ENCODE results near the gene TEAD1.

Gene TEAD1

DNA sequence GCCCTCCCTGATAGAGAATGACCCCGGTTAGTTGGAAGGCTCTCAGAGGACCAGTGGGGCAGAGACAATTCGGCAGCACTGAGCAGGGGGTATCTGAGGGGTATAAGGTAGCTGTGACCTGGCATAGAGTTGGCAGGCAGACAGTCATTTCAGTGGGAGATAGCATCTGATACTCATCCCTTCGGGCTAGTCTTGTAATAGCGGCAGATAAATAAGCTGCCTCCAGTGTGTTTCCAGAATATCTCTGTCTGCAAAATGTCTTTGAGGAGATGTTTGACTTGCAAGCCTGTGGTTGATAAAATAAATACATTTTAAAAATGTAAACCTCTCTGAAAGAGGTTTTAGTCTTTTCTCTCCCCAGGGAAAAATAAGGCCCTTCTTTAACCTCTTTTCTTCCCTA is 54.2 kb downstream of the TEAD1 start:
- Histone ChIP-seq H3K9me3 (ENCODE audit: low read length) (no peaks in the 10 kb centered on the region), H3K4me1 (ENCODE audit: insufficient read depth, low read length) (peaks cover 60% of the 10 kb centered on the region), H3K27me3 (ENCODE audit: control insufficient read depth in 1 of 2, insufficient read depth in 2 of 2, low read length in 2 of 2) (no peaks in the 10 kb centered on the region), H3K36me3 (ENCODE audit: insufficient read depth, low read length) (no peaks in the 10 kb centered on the region), H3K9ac (ENCODE audit: low read length) (no peak overlapping the region), H3K27ac (ENCODE audit: low read depth, low read length) (peak overlapping the region; percentile 48), H3K4me3 (ENCODE audit: low read depth in 1 of 2, low read length in 2 of 2) (no peak overlapping the region)

DNA sequence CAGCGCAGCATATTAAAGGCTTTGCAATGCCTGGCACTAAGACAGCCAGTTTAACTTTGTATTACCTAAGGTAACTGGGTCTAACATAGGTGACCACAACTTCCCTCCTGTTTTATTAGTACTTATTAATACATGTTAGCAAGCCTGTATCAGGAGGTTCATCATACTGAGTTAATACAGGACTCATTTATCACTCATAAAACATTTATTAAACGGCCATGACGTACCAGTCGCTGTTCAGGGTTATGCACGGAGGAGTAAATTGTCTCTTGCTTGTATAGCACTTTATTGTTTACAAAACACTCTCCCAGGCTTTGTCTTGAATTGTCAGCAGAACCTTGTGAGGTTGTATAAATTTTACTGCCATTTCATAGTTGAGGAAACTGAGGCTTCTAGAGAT is 55.7 kb downstream of the TEAD1 start:
- Histone ChIP-seq H3K9me3 (ENCODE audit: low read length) (no peaks in the 10 kb centered on the region), H3K4me3 (ENCODE audit: low read depth in 1 of 2, low read length in 2 of 2) (no peak overlapping the region), H3K9ac (ENCODE audit: low read length) (no peak overlapping the region), H3K27ac (ENCODE audit: low read depth, low read length) (peak overlapping the region; percentile 31), H3K36me3 (ENCODE audit: insufficient read depth, low read length) (no peaks in the 10 kb centered on the region), H3K4me1 (ENCODE audit: insufficient read depth, low read length) (peaks cover 45% of the 10 kb centered on the region), H3K27me3 (ENCODE audit: control insufficient read depth in 1 of 2, insufficient read depth in 2 of 2, low read length in 2 of 2) (no peaks in the 10 kb centered on the region)

DNA sequence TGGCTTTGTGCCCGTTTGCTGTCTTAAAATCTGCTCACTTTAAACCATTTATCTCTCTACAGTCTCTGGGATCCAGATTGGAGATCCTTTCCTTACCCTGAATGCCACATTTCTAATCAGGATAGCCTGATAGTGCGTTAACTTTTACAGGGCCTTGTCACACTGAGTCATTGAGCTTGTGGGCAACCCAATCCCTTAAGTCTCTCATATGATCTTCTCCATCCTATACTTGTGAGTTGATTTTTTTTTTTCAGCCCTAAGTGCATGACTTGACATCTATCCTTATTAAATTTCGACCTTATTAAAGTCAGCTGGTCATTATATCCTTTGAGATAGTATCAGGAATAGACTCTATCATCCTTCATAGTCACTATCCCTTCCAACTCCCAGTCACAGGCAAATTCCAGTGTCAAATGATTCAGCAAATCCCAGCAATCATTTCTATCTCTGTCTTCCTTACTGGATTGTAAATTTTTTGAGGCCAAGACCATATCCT is 57.7 kb downstream of the TEAD1 start:
- Histone ChIP-seq H3K9me3 (ENCODE audit: low read length) (no peaks in the 10 kb centered on the region), H3K27me3 (ENCODE audit: control insufficient read depth in 1 of 2, insufficient read depth in 2 of 2, low read length in 2 of 2) (no peaks in the 10 kb centered on the region), H3K36me3 (ENCODE audit: insufficient read depth, low read length) (no peaks in the 10 kb centered on the region), H3K27ac (ENCODE audit: low read depth, low read length) (no peak overlapping the region), H3K4me1 (ENCODE audit: insufficient read depth, low read length) (peaks cover 34% of the 10 kb centered on the region), H3K4me3 (ENCODE audit: low read depth in 1 of 2, low read length in 2 of 2) (no peak overlapping the region), H3K9ac (ENCODE audit: low read length) (no peak overlapping the region)

DNA sequence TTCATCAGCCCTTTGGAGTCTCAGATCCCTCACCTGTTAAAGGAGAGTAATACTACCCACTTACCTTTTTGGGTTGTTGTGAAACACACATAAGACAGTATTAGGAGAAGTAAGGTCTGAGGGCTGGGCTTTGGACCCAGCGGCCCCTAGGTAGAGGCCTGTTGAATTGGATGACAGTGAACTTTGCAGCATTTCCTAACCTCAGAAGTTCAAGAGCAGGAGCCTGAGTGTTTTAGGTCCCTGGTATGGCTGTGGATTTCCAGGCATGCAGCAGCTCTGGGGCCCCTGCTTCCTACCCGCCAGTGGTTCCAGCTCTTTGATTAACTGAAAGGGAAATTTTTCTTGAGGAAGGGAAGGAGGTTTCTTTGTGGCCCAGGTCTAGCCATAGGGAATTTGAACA is 58.9 kb downstream of the TEAD1 start:
- Histone ChIP-seq H3K27ac (ENCODE audit: low read depth, low read length) (no peak overlapping the region), H3K4me3 (ENCODE audit: low read depth in 1 of 2, low read length in 2 of 2) (no peak overlapping the region), H3K9me3 (ENCODE audit: low read length) (no peaks in the 10 kb centered on the region), H3K4me1 (ENCODE audit: insufficient read depth, low read length) (peaks cover 27% of the 10 kb centered on the region), H3K27me3 (ENCODE audit: control insufficient read depth in 1 of 2, insufficient read depth in 2 of 2, low read length in 2 of 2) (no peaks in the 10 kb centered on the region), H3K36me3 (ENCODE audit: insufficient read depth, low read length) (no peaks in the 10 kb centered on the region), H3K9ac (ENCODE audit: low read length) (no peak overlapping the region)

DNA sequence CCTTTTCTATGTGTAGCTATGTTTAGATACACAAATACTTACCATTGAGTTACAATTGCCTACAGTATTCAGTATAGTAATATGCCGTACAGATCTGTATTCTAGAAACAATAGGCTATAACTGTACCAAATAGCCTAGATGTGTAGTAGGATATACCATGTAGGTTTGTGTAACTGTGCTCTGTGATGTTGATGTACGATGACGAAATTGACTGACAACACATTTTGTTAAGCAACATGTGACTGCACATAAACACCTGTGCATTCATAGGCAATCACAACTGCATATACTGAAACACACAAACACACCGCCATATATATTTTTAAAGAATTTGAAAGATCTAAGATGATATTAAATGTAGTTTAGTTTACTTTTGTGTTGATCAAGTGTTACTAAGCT is 60.4 kb downstream of the TEAD1 start:
- Histone ChIP-seq H3K36me3 (ENCODE audit: insufficient read depth, low read length) (no peaks in the 10 kb centered on the region), H3K27ac (ENCODE audit: low read depth, low read length) (no peak overlapping the region), H3K9me3 (ENCODE audit: low read length) (no peaks in the 10 kb centered on the region), H3K4me1 (ENCODE audit: insufficient read depth, low read length) (peaks cover 12% of the 10 kb centered on the region), H3K4me3 (ENCODE audit: low read depth in 1 of 2, low read length in 2 of 2) (no peak overlapping the region), H3K27me3 (ENCODE audit: control insufficient read depth in 1 of 2, insufficient read depth in 2 of 2, low read length in 2 of 2) (no peaks in the 10 kb centered on the region), H3K9ac (ENCODE audit: low read length) (no peak overlapping the region)

DNA sequence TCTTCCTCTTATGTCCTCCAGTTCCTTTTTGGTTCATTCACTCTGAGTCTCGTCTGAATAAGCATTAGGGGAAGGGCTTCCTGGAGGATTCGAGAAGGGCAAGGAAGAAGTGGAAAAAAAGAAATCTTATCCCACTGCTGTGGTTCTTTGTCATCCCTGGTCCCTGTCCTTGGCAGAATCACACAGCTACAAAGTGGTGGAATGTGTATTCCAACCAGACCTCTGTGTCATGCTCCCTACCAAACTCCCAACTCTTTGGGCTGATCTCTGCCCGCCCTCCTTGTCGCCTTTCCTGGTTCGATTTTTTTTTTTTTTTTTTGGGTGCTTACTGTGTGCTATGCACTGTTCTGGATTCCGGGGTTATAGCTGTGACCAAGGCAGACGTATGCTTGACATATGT is 61.0 kb downstream of the TEAD1 start:
- Histone ChIP-seq H3K4me1 (ENCODE audit: insufficient read depth, low read length) (peaks cover 6% of the 10 kb centered on the region), H3K9me3 (ENCODE audit: low read length) (no peaks in the 10 kb centered on the region), H3K4me3 (ENCODE audit: low read depth in 1 of 2, low read length in 2 of 2) (no peak overlapping the region), H3K9ac (ENCODE audit: low read length) (no peak overlapping the region), H3K27me3 (ENCODE audit: control insufficient read depth in 1 of 2, insufficient read depth in 2 of 2, low read length in 2 of 2) (no peaks in the 10 kb centered on the region), H3K36me3 (ENCODE audit: insufficient read depth, low read length) (no peaks in the 10 kb centered on the region), H3K27ac (ENCODE audit: low read depth, low read length) (no peak overlapping the region)

DNA sequence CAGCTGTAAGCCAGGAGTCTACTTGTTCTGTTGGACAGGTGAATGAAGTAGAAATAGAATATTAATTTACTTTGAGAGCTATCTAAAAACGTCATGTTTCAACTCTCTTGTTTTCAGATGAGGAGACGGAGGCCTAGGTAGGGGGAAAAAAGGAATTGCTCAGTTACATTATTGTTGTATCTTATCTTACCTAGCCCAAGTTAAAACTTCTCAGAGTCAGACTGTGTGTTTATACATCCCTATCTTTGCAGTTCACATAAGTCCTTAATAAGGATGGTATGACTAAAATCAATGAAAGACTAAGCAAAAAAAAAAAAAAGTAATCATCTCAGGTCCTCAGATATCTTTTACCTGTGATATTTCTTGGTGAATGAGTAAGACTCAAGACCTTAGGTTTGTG is 62.8 kb downstream of the TEAD1 start:
- Histone ChIP-seq H3K9me3 (ENCODE audit: low read length) (no peaks in the 10 kb centered on the region), H3K4me1 (ENCODE audit: insufficient read depth, low read length) (no peaks in the 10 kb centered on the region), H3K27me3 (ENCODE audit: control insufficient read depth in 1 of 2, insufficient read depth in 2 of 2, low read length in 2 of 2) (no peaks in the 10 kb centered on the region), H3K27ac (ENCODE audit: low read depth, low read length) (no peak overlapping the region), H3K9ac (ENCODE audit: low read length) (no peak overlapping the region), H3K36me3 (ENCODE audit: insufficient read depth, low read length) (no peaks in the 10 kb centered on the region), H3K4me3 (ENCODE audit: low read depth in 1 of 2, low read length in 2 of 2) (no peak overlapping the region)

DNA sequence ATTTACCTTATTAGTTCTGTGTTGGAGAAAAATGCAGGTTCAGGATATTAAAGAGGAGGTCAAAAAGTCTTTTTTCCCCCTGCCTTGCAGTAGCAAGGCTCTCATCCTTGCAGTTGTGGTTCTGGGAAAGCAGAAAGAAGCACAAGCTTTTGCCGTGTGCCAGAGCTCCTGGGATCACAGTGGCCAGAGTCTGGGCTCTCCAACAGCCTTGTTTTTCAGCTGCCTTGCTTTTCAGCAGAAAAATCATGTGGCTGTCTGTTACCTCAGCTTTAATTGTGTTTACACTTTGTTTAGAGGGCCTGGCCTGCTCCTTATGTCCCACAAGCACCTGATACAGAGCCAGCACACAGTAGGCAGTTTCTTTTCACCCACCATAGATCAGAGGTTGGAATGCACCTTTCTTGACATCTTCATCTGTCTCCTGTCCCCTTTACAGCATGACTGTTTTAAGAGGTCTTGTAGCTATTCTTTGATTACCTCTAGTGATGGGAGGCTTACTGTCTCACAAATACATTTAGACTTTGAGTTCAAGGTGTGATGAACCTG is 67.5 kb downstream of the TEAD1 start:
- peaks cover 36% of the 10 kb centered on the region for H3K4me1 ChIP-seq (ENCODE audit: insufficient read depth, low read length)
- no peak overlapping the region for H3K9ac ChIP-seq (ENCODE audit: low read length)

DNA sequence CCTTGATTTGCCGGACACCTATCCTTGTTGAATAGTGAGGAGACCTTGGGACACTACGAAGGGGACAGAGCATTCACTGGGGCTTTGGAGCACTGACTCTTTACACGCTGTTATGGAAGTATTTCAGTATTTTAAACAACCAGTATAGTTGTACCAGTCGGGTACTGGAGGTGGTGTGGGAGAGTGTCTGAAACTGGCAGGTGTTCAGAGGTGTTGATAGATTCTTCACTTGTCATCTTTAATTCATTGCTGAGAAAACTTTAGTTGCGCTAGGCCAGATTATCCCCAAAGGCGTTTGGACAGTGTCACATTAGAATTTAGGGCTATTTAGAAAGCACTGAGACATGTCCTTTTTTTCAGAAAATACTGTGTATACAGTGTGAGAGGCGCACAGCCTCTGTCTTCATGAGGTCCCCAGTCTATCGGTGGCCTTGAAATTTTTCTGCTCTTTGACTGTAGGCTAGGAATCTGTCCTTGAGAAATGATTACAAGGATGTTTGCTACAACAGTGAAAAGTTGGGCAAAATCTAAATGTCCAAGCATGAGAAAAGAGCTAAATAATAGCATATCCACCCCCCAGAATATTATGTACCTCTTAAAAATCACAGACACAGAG is 69.7 kb downstream of the TEAD1 start:
- Histone ChIP-seq H3K4me1 (ENCODE audit: insufficient read depth, low read length) (peaks cover 39% of the 10 kb centered on the region), H3K9ac (ENCODE audit: low read length) (no peak overlapping the region), H3K27ac (ENCODE audit: low read depth, low read length) (no peak overlapping the region)

More for the DNA sequence above, 67.5 kb downstream of the TEAD1 start:
- H3K4me3 ChIP-seq (ENCODE audit: low read depth in 1 of 2, low read length in 2 of 2), result no peak overlapping the region
- no peaks in the 10 kb centered on the region for H3K36me3 ChIP-seq (ENCODE audit: insufficient read depth, low read length)
- H3K9me3 ChIP-seq (ENCODE audit: low read length), result no peaks in the 10 kb centered on the region
- no peak overlapping the region for H3K27ac ChIP-seq (ENCODE audit: low read depth, low read length)
- H3K27me3 ChIP-seq (ENCODE audit: control insufficient read depth in 1 of 2, insufficient read depth in 2 of 2, low read length in 2 of 2), result no peaks in the 10 kb centered on the region

DNA sequence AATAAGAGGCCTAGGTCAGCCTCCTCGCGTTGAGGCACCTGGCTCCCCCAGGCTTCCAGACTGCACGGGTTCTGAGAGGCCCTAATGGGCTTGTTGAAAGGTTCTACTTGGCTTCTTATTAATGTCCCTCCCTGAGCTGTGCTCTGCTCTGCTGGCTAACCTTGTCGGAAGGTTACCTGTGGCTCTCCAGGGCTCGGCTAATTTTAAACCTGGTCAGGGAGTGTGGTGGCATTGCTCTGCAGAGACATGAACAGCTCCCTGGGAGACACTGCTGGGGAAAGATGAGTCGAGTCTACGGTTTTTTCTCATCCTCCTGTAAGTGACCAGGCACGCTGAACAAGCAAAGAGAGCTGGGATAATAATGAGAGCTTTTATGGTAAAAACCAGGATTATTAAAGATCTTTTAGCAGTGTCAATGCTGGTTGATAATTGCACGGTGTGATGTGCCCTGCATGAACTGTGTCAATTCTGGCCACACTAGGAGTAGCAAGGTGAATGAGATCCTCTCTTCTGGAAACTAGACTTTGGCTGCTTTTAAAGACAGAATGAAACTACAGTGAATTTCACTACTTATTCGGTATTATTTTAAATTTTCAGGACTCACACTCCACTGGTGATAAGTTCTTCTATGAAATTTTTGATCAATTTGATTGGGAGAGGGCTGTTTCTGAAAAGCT is 70.7 kb downstream of the TEAD1 start:
- Histone ChIP-seq H3K9me3 (ENCODE audit: low read length) (no peaks in the 10 kb centered on the region), H3K4me1 (ENCODE audit: insufficient read depth, low read length) (peaks cover 49% of the 10 kb centered on the region), H3K9ac (ENCODE audit: low read length) (no peak overlapping the region), H3K36me3 (ENCODE audit: insufficient read depth, low read length) (no peaks in the 10 kb centered on the region), H3K27ac (ENCODE audit: low read depth, low read length) (no peak overlapping the region), H3K27me3 (ENCODE audit: control insufficient read depth in 1 of 2, insufficient read depth in 2 of 2, low read length in 2 of 2) (no peaks in the 10 kb centered on the region), H3K4me3 (ENCODE audit: low read depth in 1 of 2, low read length in 2 of 2) (no peak overlapping the region)

More for the DNA sequence above, 69.7 kb downstream of the TEAD1 start:
- Histone ChIP-seq H3K4me3 (ENCODE audit: low read depth in 1 of 2, low read length in 2 of 2) (no peak overlapping the region), H3K36me3 (ENCODE audit: insufficient read depth, low read length) (no peaks in the 10 kb centered on the region), H3K27me3 (ENCODE audit: control insufficient read depth in 1 of 2, insufficient read depth in 2 of 2, low read length in 2 of 2) (no peaks in the 10 kb centered on the region), H3K9me3 (ENCODE audit: low read length) (no peaks in the 10 kb centered on the region)

DNA sequence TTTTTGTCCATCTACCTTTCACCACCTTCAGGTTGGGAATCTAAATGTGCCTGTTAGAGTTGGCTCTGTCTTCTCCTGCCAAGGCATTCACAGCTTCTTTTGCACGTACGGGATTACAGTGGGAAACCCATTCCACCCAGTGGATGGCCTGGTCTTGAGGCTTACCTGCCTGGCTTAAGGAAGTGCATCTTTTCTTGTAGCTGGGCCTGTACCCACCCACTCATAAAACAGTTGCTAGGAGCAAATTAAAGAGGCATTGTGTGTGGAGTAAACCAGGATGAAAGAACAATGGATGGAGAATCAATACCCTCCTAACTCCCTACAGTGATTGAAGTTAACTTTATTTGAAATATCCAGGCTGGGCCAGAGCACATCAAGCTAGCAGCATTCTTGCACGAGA is 71.6 kb downstream of the TEAD1 start:
- H3K27me3 ChIP-seq (ENCODE audit: control insufficient read depth in 1 of 2, insufficient read depth in 2 of 2, low read length in 2 of 2), result no peaks in the 10 kb centered on the region
- no peaks in the 10 kb centered on the region for H3K9me3 ChIP-seq (ENCODE audit: low read length)
- no peak overlapping the region for H3K9ac ChIP-seq (ENCODE audit: low read length)
- H3K4me1 ChIP-seq (ENCODE audit: insufficient read depth, low read length), result peaks cover 57% of the 10 kb centered on the region
- H3K27ac ChIP-seq (ENCODE audit: low read depth, low read length), result no peak overlapping the region
- H3K4me3 ChIP-seq (ENCODE audit: low read depth in 1 of 2, low read length in 2 of 2), result no peak overlapping the region
- no peaks in the 10 kb centered on the region for H3K36me3 ChIP-seq (ENCODE audit: insufficient read depth, low read length)
